ENCODE measurements around the gene ACP1.

ACP1 gene

GRCh38 chr2:287911-288757 lies 23.4 kb downstream of the ACP1 start, which contains the start of gene ALKAL2:
Gene ALKAL2 (minus strand): TSS chr2:288091. CDS start chr2:287835, 256 bp downstream.
- Histone ChIP-seq H3K4me1 (ENCODE audit: control insufficient read depth in 2 of 2, insufficient read depth in 1 of 2, low read depth in 1 of 2, low read length in 2 of 2) (peaks cover 14% of the 10 kb centered on the region in 2 donors), H3K4me2 (ENCODE audit: insufficient read depth, low read length, poor library complexity, severe bottlenecking) (peak within 1 kb of the TSS; percentile 68), H2AFZ (ENCODE audit: low read length) (peak within 1 kb of the TSS; percentile 90), H2BK12ac (ENCODE audit: low read length) (no peak within 1 kb of the TSS), H2BK120ac (ENCODE audit: low read depth, low read length) (no peak within 1 kb of the TSS), H3K14ac (ENCODE audit: low read length) (no peak within 1 kb of the TSS), H3K9ac (ENCODE audit: low read depth, low read length, poor library complexity) (peak within 1 kb of the TSS; percentile 16), H4K8ac (ENCODE audit: low read depth, low read length) (peak within 1 kb of the TSS; percentile 9), H3K4me3 (ENCODE audit: low read length in 2 of 2) (peak within 1 kb of the TSS; percentile 45 to 56), H3K23ac (ENCODE audit: low read depth, low read length, poor library complexity) (peak within 1 kb of the TSS; percentile 26), H3K27me3 (ENCODE audit: control insufficient read depth in 3 of 3, insufficient read depth in 3 of 3, low read depth in 1 of 3, low read length in 3 of 3) (peaks cover 0 to 52% (median 16%) of the 10 kb centered on the region in 3 experiments), H3K18ac (ENCODE audit: low read length) (peak within 1 kb of the TSS; percentile 32), H2AK5ac (ENCODE audit: low read depth, low read length) (no peak within 1 kb of the TSS), H3K27ac (replicated peaks; ENCODE audit: low read length) (no peak within 1 kb of the TSS), H3K36me3 (replicated peaks in 1 of 2; ENCODE audit: control insufficient read depth in 2 of 2, insufficient read depth in 2 of 2, low read length in 2 of 2) (peaks cover 0 to 30% of the 10 kb centered on the region in 2 donors), H3K79me1 (ENCODE audit: low read depth, low read length) (peaks cover 2% of the 10 kb centered on the region), H3K9me3 (replicated peaks in 1 of 2; ENCODE audit: control insufficient read depth in 2 of 2, insufficient read depth in 1 of 2, low read depth in 1 of 2, low read length in 2 of 2) (no peaks in the 10 kb centered on the region), H2BK15ac (ENCODE audit: low read length) (no peak within 1 kb of the TSS), H3K4ac (ENCODE audit: low read length) (no peak within 1 kb of the TSS), H4K91ac (ENCODE audit: low read depth, low read length, poor library complexity) (no peak within 1 kb of the TSS), H2BK5ac (ENCODE audit: low read length) (no peak within 1 kb of the TSS)
- DNase-seq (ENCODE audit: low spot score), result no peak
- no CpG with 5 or more reads among the region's 128 CpGs for WGBS, 2 donors (ENCODE audit: extremely low coverage in 2 of 2, insufficient read length in 2 of 2, insufficient replicate concordance in 1 of 2)

- H4K8ac ChIP-seq (ENCODE audit: low read depth, low read length), result no peak overlapping the region
- H3K4ac ChIP-seq (ENCODE audit: low read length), result no peak overlapping the region
- no peak overlapping the region for H3K9ac ChIP-seq (ENCODE audit: low read depth, low read length, poor library complexity)
- peaks cover 0 to 23% of the 10 kb centered on the region in 2 donors for H3K36me3 ChIP-seq (replicated peaks in 1 of 2; ENCODE audit: control insufficient read depth in 2 of 2, insufficient read depth in 2 of 2, low read length in 2 of 2)
- no peak overlapping the region for H2BK12ac ChIP-seq (ENCODE audit: low read length)
- H3K4me1 ChIP-seq (ENCODE audit: control insufficient read depth in 2 of 2, insufficient read depth in 1 of 2, low read depth in 1 of 2, low read length in 2 of 2), result peaks cover 10 to 14% of the 10 kb centered on the region in 2 donors
- no peak overlapping the region for H2BK5ac ChIP-seq (ENCODE audit: low read length)
- H3K23ac ChIP-seq (ENCODE audit: low read depth, low read length, poor library complexity), result peak overlapping the region; percentile 55
- H2BK15ac ChIP-seq (ENCODE audit: low read length), result no peak overlapping the region
- H3K4me2 ChIP-seq (ENCODE audit: insufficient read depth, low read length, poor library complexity, severe bottlenecking), result peak overlapping the region; percentile 44
- peaks cover 0 to 52% (median 16%) of the 10 kb centered on the region in 3 experiments for H3K27me3 ChIP-seq (ENCODE audit: control insufficient read depth in 3 of 3, insufficient read depth in 3 of 3, low read depth in 1 of 3, low read length in 3 of 3)
- peaks cover 2% of the 10 kb centered on the region for H3K79me1 ChIP-seq (ENCODE audit: low read depth, low read length)
- no peak overlapping the region for H2AK5ac ChIP-seq (ENCODE audit: low read depth, low read length)
- no peak overlapping the region for H2BK120ac ChIP-seq (ENCODE audit: low read depth, low read length)
- no peak for DNase-seq (ENCODE audit: low spot score)
- H3K9me3 ChIP-seq (replicated peaks in 1 of 2; ENCODE audit: control insufficient read depth in 2 of 2, insufficient read depth in 1 of 2, low read depth in 1 of 2, low read length in 2 of 2), result peaks cover 0 to 3% of the 10 kb centered on the region in 2 donors
- peak overlapping the region; percentile 90 for H2AFZ ChIP-seq (ENCODE audit: low read length)
- H3K14ac ChIP-seq (ENCODE audit: low read length), result no peak overlapping the region
- no CpG with 5 or more reads among the region's 42 CpGs for WGBS, 2 donors (ENCODE audit: extremely low coverage in 2 of 2, insufficient read length in 2 of 2, insufficient replicate concordance in 1 of 2)
- no peak overlapping the region for H3K27ac ChIP-seq (replicated peaks; ENCODE audit: low read length)
- no peak overlapping the region for H4K91ac ChIP-seq (ENCODE audit: low read depth, low read length, poor library complexity)
- no peak overlapping the region for H3K18ac ChIP-seq (ENCODE audit: low read length)
- peak overlapping the region in 1 of 2 donors; percentile 45 for H3K4me3 ChIP-seq (ENCODE audit: low read length in 2 of 2)
Observed at GRCh38 chr2:288758-289361, 24.1 kb downstream of the ACP1 start.

- H3K23ac ChIP-seq (ENCODE audit: low read depth, low read length, poor library complexity), result peak overlapping the region; percentile 85
- H2AK5ac ChIP-seq (ENCODE audit: low read depth, low read length), result no peak overlapping the region
- H3K9ac ChIP-seq (ENCODE audit: low read depth, low read length, poor library complexity), result no peak overlapping the region
- peaks cover 0 to 3% of the 10 kb centered on the region in 2 donors for H3K9me3 ChIP-seq (replicated peaks in 1 of 2; ENCODE audit: control insufficient read depth in 2 of 2, insufficient read depth in 1 of 2, low read depth in 1 of 2, low read length in 2 of 2)
- H3K4ac ChIP-seq (ENCODE audit: low read length), result no peak overlapping the region
- peak overlapping the region; percentile 86 for H3K4me2 ChIP-seq (ENCODE audit: insufficient read depth, low read length, poor library complexity, severe bottlenecking)
- H2BK120ac ChIP-seq (ENCODE audit: low read depth, low read length), result no peak overlapping the region
- H3K27ac ChIP-seq (replicated peaks; ENCODE audit: low read length), result no peak overlapping the region
- H3K36me3 ChIP-seq (replicated peaks in 1 of 2; ENCODE audit: control insufficient read depth in 2 of 2, insufficient read depth in 2 of 2, low read length in 2 of 2), result peaks cover 0 to 16% of the 10 kb centered on the region in 2 donors
- WGBS, 2 donors (ENCODE audit: extremely low coverage in 2 of 2, insufficient read length in 2 of 2, insufficient replicate concordance in 1 of 2), result no CpG with 5 or more reads among the region's 60 CpGs
- peak overlapping the region; percentile 27 for H3K18ac ChIP-seq (ENCODE audit: low read length)
- no peak overlapping the region for H2BK12ac ChIP-seq (ENCODE audit: low read length)
- DNase-seq (ENCODE audit: low spot score), result no peak
- no peak overlapping the region for H2BK15ac ChIP-seq (ENCODE audit: low read length)
- peaks cover 9 to 10% of the 10 kb centered on the region in 2 donors for H3K4me1 ChIP-seq (ENCODE audit: control insufficient read depth in 2 of 2, insufficient read depth in 1 of 2, low read depth in 1 of 2, low read length in 2 of 2)
- H4K91ac ChIP-seq (ENCODE audit: low read depth, low read length, poor library complexity), result no peak overlapping the region
- H4K8ac ChIP-seq (ENCODE audit: low read depth, low read length), result no peak overlapping the region
- peak overlapping the region; percentile 77 for H2AFZ ChIP-seq (ENCODE audit: low read length)
- peaks cover 2% of the 10 kb centered on the region for H3K79me1 ChIP-seq (ENCODE audit: low read depth, low read length)
- H3K27me3 ChIP-seq (ENCODE audit: control insufficient read depth in 3 of 3, insufficient read depth in 3 of 3, low read depth in 1 of 3, low read length in 3 of 3), result peaks cover 0 to 47% (median 16%) of the 10 kb centered on the region in 3 experiments
- no peak overlapping the region for H3K14ac ChIP-seq (ENCODE audit: low read length)
- H3K4me3 ChIP-seq (ENCODE audit: low read length in 2 of 2), result peak overlapping the region; percentile 18 to 66
- no peak overlapping the region for H2BK5ac ChIP-seq (ENCODE audit: low read length)
Observed at GRCh38 chr2:289362-290089, 24.8 kb downstream of the ACP1 start.
